ENCODE data around the gene PKNOX1. TPM values are rescaled to one million over a fixed set of nuclear protein-coding genes. Genes with fewer than 3 reads are reported as not detected.

The PKNOX1 gene
- total RNA-seq, 1 experiment from 2014 or later: 12.7 TPM

- DNase-seq (ENCODE audit: low read depth, low spot score): no peak
- no peaks in the 10 kb centered on the region for H3K27me3 ChIP-seq (ENCODE audit: insufficient read depth, low read length)
- RAD21 ChIA-PET (ENCODE audit: low non-redundant PET in 1 of 2, low total read pairs in 2 of 2, uncharacterized antibody in 2 of 2, unreplicated experiment in 2 of 2): no interaction called here
- H2AFZ ChIP-seq (ENCODE audit: low read depth, low read length, poor library complexity, severe bottlenecking): no peak overlapping the region
- no peak overlapping the region for H3K4me3 ChIP-seq (replicated peaks in 1 of 2; ENCODE audit: low read depth in 1 of 2, low read length in 2 of 2)
- no peak overlapping the region for H3K4me2 ChIP-seq (ENCODE audit: low read length)
- H3K27ac ChIP-seq (ENCODE audit: low read depth, low read length): no peak overlapping the region
- BruUV-seq (replicated peaks): no TSS peak
- H3K4me1 ChIP-seq (ENCODE audit: control insufficient read depth in 1 of 2, insufficient read depth in 2 of 2, low read length in 2 of 2): peaks cover 3 to 10% of the 10 kb centered on the region in 2 experiments; a peak in 2 of 4 replicates
- POLR2A ChIA-PET: no interaction called here
- no peak overlapping the region for H3K9ac ChIP-seq (ENCODE audit: low read length)
- ATAC-seq: no peak
- intact Hi-C loops (cut with micrococcal nuclease): no loop called here
- no peaks in the 10 kb centered on the region for H3K36me3 ChIP-seq (ENCODE audit: control insufficient read depth in 1 of 2, insufficient read depth in 2 of 2, low read length in 2 of 2)
- TF ChIP-seq ATF3 (IDR thresholded peaks at IDR 0.05): no peak
- no peak for TF ChIP-seq EZH2 (IDR thresholded peaks at IDR 0.05)
- TF ChIP-seq CEBPB (IDR thresholded peaks at IDR 0.05; ENCODE audit: low read depth): no peak
- TF ChIP-seq FOSL1 (IDR thresholded peaks at IDR 0.05; ENCODE audit: low read depth): no peak
- TF ChIP-seq SIN3A (IDR thresholded peaks at IDR 0.05; ENCODE audit: low read depth): no peak
- TF ChIP-seq JUND (IDR thresholded peaks at IDR 0.05): no peak
- no peak for TF ChIP-seq ZFX (IDR thresholded peaks at IDR 0.05)
- TF ChIP-seq POLR2AphosphoS5 (IDR thresholded peaks at IDR 0.05; ENCODE audit: low read depth, low read length): no peak
- TF ChIP-seq SRF (IDR thresholded peaks at IDR 0.05; ENCODE audit: low read depth): no peak
- TF ChIP-seq YY1 (IDR thresholded peaks at IDR 0.05; ENCODE audit: extremely low read depth, insufficient replicate concordance, low read depth, low read length): no peak
- TF ChIP-seq ZBTB33 (IDR thresholded peaks at IDR 0.05; ENCODE audit: extremely low read depth, insufficient replicate concordance, low read length): no peak
- TF ChIP-seq SP1 (IDR thresholded peaks at IDR 0.05; ENCODE audit: low read depth): no peak
- no peak for TF ChIP-seq ELF1 (IDR thresholded peaks at IDR 0.05; ENCODE audit: borderline replicate concordance, low read depth)
- no peak for TF ChIP-seq MAX (IDR thresholded peaks at IDR 0.05)
- peaks cover 32% of the 10 kb centered on the region for H3K79me2 ChIP-seq (ENCODE audit: insufficient read depth, low read length)
- CTCF ChIA-PET: no interaction called here
- H3K9me2 ChIP-seq (ENCODE audit: insufficient read depth): no peaks in the 10 kb centered on the region
- H3K9me3 ChIP-seq (ENCODE audit: control insufficient read depth in 1 of 2, insufficient read depth in 1 of 2, low read depth in 1 of 2, low read length in 2 of 2): no peaks in the 10 kb centered on the region
- H4K20me1 ChIP-seq (ENCODE audit: insufficient read depth): no peaks in the 10 kb centered on the region
These were observed 8.7 kb downstream of the PKNOX1 start for GRCh38 chr21:42983103-42983502.

All from HCT116 (cell line).